DMS53 treated with DMSO at 0.1 percent for 48 hours (cell line): Measurements from ENCODE around the gene TADA2B.
A peak's percentile ranks its signal among the peaks of the same experiment; 100 is the strongest.

Source experiments
- DNase-seq: peaks from one replicate; lab custom pipeline; 2025; ENCODE audit not compliant: unreplicated experiment; lab: John Stamatoyannopoulos, UW

Gene TADA2B

DNA sequence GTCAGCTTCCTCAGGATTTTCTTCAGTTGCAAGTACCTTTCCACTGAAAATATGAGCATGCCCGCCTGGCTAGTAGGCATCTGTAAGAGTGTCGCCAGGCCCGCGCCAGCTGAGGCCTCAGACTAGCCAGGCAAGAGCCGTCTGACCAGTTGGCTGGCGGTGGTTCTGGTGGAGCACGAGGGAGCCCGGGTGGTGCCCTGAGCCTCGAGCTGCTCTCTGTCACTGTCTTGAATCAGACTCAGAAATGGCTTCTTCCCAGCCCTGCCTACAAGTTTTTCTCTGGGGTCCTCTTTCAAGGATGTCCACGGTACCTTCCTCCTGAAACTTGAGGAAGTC lies 12.8 kb downstream of the TADA2B start:
- no peak for DNase-seq

DNA sequence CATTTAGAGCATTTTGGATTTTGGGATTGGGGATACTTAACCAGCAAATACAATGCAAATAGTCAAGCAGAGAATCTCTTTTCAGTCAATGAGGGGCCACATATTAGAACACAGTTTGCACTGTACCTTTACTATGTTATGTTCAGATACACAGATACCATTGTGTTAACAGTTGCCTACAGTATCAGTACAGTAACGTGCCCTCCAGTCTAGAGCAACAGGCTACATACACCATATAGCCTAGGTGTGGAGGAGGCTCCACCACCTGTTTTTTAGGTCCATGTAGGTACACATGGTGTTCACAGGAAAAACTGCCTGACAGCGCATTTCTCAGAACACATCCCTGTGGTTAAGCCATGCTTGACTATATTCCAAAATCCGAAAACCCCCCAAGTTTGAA lies 15.6 kb downstream of the TADA2B start:
- DNase-seq = no peak

DNA sequence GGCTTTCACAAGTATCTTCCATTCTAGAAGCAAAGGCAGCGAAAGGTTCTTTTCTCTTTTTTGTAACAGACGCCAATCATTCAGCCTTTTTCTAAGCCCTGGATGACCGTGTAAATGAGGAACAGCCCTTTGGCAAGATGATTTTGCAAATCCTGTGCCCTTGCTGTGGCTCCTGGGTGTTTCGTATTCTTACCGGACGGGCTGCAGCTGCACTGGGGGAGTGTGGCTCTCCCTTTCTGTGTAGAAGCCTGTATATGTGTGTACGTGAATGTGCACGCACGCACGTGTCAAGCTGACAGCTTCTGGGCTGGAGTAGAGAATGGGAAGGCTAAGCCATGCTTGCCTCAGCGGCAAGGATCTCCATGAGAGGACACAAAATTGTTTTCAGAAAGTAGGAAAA lies 16.5 kb downstream of the TADA2B start:
- no peak for DNase-seq

DNA sequence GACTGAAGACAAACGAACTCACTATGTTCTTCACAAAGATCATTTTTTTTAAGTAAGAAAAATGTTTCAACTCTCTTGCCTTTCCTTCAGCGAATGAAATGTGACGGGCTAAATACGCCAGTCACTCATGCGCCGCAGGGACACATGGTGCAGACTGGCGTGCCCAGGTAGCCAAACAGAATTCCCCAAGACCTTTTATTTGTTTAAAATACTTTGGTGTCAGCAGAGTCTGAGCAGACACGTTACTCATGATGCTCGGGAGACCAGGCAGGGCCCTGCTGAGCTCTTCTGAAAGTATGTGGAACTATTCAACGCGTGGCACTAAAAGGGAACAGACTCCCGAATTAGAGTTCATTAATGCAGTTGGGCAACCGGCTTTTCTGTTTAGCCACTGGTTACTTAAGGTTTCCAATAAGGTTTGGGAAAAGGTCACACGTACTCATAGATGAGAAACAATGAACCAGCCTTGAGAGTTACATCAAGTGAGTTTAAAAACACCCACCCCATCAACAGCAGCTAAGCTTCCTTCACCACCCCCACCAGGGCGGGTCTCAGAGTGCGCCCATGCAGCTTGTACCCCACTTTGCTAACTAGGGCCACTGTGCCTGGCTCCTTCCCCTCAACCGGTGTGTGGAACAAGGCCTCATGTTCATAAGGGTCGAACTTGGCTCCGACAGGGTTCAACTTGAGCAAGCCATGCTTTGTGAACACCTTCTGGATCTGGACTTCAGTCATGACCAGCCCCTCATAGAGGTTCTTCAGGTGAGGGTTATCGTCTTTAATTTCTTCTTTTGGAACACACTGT lies 17.4 kb downstream of the TADA2B start:
- DNase-seq = no peak

DNA sequence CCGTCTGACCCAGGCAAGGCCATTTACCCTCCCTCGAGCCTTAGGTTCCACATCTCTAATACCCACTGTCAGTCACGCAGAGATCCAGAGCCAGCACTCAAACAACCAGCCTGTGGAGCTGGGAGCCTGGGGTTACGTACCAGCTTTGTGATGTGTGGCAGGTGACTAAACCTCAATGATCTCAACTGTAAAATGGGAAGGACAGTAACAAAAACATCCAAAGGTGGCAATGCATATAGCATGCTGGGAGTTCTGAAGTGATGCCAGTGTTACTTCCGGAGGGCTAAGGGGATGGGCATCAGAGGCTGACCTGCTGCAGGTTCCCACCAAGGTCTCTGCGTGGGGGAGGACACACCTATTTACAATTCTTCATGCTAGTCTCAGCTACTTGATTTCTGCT lies 18.6 kb downstream of the TADA2B start:
- no peak for DNase-seq

DNA sequence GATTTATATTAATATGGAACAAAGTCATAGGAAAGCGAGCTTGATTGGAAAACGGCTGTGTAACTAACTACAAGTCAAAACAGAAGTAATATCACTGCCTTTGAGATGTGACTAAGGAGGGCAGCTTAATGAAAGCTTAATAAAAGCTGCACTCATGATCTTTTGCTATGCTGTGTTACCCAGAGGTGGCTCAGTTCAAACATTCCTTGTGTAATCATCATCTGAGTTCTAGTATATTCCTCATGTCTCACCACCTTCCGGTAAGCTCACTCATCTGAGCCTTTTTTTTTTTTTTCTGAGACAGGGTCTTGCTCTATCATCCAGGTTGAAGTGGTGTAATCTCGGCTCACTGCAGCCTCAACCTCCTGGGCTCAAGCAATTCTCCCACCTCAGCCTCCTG lies 19.6 kb downstream of the TADA2B start:
- no peak for DNase-seq

DNA sequence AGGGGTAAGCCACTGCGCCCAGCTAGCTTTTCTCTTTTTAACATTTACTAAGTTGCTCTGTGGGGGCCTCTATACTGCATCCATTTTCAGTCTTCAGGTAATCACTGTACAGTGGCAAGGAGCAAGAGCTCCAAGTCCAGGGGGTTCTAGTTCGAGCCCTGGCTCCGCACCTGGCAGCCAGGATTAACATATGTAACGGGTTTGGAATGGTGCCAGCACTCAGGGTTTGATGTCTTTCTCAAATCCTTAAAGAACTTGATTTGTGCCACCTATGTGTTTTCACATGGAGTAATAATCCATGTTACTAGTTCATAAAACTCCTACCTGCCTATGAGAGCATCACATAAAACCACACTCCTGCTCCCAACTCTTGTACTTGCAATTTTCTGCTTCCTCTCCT lies 20.2 kb downstream of the TADA2B start:
- no peak for DNase-seq

DNA sequence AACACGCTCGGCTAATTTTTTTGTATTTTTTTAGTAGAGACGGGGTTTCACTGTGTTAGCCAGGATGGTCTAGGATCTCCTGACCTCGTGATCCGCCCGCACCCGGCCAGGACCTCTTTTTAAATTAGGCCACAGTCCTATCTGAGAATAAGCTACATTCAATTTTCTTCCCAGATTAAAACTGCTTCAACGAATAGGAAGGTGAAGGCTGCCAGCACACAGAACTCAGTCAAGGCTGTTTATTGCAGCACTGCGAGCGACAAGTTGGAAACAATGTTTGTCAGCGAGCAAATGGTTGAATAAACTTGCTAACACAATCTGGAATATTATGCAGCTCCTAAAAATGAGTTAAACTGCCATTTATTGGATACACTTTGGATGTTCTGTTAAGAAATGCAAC lies 22.8 kb downstream of the TADA2B start:
- DNase-seq = no peak

DNA sequence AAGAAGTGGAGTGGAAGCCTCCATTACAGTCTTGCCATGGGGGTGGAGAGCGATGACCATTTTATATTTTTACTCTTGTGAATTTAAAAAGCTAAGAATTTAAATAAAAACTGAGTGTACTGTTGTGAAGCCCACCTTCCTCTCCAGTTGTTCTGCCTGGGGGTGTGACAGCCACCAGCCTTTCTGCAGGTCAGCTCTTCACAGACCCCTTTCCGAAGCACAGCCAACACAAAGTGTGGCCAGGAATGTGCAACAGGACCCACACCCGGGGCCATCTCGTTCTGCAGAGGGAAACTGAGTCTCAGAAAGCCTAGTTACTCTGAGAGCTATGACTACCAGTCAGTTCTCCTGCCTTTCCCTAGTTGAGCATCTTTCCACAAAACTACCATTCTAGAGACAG lies 23.3 kb downstream of the TADA2B start:
- no peak for DNase-seq

DNA sequence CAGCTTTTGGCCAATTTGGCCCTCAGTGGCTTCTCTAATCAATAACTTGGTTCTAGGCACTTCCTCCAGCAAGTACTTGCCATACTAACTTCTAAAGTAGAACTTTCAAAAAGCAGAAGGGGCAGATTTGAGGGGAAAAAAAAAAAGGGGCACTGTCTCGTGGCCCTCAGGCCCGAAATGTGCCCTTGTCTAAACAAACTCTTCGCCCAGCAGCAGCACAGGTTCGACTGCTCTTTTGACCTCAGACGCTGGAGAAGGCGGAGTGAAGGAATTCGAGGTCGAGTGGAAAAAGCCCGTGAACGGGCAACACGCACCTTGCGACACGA lies 23.9 kb downstream of the TADA2B start:
- no peak for DNase-seq

DNA sequence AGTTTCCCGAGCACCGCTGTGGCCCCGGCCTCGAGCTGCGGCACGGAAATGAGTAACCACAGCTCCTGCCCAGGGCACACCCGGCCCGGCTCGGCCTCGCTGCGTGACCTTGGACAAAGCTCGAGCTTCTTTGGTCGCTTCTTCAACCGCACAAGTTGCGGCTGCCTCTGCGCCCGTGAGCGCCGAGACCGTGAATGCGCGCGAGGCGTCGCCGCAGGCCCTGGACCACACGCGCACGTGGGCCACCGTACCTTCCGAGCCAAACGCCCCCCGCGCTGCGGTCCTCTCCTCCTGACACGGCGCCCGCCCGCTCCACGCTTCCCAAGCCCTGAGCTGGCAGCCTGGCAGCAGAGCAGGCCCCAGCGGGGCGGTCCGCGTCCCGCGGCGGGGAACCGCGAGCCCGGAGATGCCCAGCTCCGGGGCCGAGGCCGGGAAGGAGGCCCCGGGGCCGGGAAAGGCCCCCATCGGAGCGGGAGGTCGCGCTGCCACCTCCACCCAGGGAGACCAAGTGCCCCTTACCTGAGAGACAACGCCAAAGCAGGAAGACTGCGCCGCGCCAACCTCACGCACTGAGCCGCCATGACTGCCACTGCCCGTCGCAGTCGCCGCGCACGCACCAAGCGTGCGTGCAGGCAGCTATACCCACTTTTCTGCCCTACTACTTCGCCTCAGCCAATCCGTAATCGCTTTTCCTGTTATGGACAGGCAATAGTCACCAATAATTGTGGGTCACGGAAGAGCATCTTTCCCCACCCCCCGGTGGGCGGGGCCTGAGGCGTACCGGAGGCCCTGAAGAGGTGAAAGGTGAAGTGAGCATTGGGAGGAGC lies 24.5 kb downstream of the TADA2B start, which contains the start of gene GRPEL1:
GRPEL1 (minus strand) TSS at position 613 of the 827 bp plus-strand sequence; CDS start at position 581, 32 bp downstream.
- peak; percentile 99 for DNase-seq

DNA sequence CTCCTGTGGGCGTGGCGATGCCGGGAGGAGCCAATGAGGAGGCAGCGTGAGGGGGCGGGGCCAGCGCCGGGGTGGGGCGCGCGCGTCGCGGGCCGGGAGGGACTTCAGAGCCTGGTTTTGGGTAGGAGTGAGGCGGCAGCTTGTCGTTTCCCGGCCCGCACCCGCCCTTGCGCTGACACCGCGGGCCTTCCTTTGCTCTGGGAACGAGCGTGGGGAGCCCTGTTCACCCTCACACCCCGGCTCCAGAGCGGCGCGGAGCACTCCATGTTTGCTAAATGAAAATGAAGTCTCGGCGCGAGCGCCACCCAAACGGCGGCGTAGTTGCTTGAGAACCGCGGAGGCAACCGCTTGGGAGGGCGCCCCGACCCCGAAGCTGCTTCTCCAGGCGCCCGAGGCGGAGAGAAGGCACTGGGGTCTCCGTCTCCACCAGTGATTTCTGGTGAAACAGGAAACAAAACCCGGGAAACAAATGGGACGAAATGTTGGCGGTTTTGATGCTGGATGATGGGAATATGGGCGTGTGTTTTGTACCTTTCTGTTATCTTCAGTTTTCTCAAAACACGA lies 25.2 kb downstream of the TADA2B start:
- no peak for DNase-seq

DNA sequence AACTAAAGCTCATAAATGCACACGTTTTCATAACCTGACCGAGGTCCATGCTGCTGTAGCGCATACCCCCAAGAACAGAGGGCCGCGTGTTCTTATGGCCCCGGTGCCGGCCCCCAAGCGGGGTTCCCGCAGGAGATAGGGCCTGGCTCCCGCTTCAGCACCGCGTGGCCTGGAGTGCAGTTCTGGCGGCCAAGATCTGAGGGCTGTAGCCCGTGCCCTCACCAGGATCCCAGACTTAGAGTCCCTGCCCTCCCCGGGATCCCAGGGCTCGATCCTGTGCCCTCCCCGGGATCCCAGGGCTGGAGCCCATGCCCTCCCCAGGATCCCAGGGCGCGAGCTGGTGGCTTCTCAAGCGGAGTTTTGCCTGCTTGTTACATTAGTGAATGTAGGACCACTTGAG lies 25.7 kb downstream of the TADA2B start:
- DNase-seq = no peak

DNA sequence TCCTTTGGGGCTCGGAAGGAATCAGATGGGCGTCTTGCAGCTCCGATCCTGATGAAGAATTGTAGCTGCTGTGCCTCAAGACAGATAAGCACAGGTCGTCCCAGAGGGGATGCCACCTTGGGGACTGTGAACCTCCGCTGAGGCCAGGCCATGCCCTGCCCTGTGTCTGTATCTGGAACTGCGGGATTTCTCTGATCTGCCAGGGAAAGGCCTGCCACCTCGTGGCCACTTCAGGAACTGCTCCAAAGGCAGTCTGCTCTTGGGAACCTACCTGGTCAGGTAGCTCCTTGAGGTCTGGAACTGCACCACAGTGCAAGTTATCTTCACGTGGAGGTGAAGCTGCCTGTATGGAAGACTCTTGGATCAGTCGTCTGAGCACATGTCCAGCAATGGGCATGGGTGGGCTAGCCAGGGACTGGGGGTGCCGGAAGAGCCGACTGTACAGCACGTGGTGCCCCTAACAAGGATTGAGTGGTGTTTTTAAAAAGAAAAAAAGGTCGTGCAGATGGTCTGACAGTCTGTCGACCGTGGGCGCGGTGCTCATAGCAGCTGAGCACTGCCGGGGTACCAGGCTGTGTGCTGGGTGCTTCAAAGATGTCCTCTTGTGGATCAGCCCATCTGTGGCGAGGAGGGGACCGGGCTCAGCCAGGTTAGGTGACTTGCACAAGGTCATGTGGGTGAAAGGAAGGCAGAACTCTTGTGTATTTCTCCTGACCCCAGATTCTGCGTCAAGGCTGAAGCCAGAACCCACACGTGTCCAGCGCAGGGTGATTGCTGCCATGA lies 27.7 kb downstream of the TADA2B start:
- peak; percentile 95 for DNase-seq

DNA sequence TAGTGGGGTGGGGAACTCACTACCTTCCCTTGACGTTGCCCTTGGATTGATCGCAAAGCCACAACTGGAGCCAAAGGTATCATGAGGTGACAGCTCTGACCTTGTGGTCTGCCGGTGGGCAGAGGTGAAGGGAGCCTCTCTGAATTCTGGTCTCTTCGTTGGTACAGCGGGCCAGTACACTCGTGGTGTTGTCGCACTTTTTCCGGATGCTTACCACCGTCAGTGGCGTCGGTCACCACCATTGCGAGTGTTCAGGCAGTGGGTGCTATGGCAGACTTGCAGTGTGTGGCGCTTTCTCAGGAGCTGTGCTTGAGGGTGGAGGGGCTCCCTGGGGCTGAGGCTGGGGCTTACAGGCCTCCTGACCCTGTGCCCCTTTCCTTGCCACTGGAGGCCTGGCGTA lies 29.9 kb downstream of the TADA2B start:
- DNase-seq = no peak

DNA sequence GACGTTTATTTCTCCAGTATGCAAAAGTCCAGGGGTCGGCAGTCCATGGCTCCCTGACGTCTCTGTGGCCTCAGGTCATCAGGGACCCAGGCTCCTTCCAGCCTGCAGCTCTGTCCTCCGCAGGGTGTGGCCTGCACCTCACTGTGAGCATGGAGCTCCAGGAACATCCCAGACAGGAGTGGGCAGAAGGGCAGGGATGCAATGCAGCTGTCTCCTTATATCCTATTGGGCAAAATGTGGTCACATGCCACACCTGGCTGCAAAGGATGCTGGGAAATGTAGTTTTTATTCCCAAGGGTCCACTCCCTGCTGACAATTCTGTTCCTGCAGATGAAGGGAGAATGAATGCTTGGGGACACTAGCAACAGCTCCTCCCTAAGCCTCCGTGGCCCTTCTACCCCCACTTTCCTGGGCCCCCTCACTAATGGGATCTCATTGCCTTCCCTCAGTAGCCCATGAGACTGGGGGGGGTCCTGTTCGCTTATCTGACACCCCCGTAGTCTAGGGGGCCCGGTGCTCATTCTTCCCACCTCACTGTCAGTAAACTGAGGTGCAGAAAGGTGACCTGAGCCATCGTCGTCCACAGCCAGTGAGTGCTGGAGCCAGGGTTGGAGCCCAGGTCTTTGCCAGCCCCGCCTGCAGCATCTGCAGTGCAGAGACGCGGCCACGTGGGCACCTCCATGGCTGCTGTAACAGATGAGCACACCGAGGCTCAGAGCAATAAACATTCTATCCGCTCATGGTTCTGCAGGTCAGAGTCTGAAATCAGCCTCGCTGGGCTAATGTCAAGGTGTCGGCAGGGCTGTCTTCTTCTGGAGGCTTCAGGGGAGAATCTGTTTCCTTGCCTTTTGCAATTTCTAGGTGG lies 30.6 kb downstream of the TADA2B start:
- DNase-seq = peak; percentile 66

DNA sequence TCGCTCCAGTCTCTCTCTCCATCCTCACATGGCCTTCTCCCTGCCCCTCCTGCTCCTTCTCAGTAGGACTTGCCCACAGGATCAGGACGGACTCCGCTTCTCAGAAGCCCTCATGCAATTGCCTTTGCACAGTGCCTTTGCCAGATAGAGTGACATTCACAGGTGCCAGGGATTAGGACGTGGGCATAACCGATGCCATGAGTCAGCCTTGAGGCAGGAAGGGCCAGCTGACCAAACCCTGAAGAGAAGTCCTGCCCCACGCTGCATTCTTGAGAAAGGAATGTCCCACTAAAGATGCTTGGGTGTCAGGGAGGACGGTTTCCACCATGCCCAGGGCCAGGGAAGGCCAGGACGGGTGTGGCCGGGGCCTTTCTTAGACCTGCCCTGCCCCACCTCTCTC lies 31.3 kb downstream of the TADA2B start:
- DNase-seq = no peak

DNA sequence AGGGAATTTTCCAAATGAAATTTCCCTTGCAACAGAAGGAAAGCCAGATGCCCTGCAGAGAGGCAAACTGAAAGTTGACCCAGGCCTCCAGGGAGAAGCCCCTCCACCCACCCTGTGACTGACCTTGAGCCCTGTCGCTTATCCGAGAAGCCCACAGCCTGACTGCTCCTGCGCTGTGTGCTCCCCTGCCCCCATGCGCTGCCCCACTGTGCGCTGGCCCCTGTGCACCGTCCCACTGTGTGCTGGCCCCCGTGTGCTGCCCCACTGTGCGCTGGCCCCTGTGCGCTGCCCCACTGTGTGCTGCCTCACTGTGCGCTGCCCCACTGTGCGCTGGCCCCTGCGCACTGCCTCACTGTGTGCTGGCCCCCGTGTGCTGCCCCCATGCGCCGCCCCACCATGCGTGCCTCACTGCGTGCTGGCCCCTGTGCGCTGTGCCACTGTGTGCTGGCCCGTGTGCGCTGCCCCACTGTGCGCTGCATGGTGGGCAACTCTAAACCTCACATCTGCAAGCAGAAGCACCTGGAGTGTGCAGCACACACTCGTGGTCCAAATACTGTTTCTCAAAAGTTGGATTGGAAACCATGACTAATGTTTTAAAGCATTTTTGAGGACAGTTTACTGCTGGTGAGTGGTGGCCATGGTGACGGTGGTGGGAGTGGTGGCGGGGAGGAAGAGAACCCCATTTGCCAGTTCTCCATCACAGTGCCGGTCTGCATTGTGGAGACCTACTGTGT lies 33.0 kb downstream of the TADA2B start:
- DNase-seq = no peak

DNA sequence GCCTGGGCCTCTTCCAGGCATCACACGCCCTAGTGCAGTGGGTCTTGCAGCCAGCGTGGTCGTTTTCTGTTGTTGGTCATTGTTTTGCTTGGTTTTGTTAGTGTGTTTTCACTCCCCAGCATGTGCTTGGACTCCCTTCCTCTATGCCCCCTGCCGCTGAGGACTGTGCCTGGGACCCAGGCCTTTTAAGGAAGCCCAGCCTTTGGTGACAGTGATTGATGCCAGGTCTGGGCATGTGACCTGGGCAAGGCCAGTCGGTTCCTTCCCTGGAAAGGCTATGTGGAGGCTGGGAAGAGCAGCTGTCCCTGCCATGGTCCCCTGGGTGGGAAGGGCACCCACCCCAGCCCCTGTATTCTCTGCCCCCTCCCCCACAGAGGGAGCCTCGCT lies 33.5 kb downstream of the TADA2B start:
- DNase-seq = no peak

DNA sequence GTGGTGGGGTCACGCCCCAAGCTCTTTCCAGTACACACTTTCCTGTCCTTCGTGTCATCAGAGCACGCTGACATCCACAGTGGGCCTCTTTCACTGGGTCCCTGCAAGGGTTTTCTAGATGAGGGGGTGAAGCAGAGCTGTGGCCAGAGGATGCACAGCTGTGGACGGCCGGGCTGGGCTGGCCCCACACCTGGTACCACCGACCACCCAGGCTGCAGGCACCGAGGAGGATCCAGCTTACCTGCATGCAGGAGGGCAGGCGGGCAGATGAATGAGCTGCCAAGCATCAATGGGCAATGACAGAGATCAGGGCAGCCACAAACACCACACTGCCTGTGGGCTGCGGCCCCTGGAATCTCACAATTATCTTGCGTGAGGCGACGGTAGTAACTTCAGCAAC lies 34.2 kb downstream of the TADA2B start:
- no peak for DNase-seq
